CD4-positive, CD25-positive, alpha-beta regulatory T cell (primary cell): ENCODE results near the gene EEF1AKMT2. TPM values are rescaled to one million over a fixed set of nuclear protein-coding genes. Genes with fewer than 3 reads are reported as not detected.
"Not testable (repeated sequence)": the region's sequence is repeated elsewhere in the genome, so short reads cannot be mapped to it uniquely, and the experiment has no call there.

Source experiments
- ATAC-seq, 2 donors: fragments of 150-1000 bp; cut with Tn5 transposase; one replicate each; pipeline ENCODE4 v1.10.0; 2021; ENCODE audit warnings: low read depth in 2 of 2, moderate number of reproducible peaks in 2 of 2, moderate library complexity in 1 of 2
- DNase-seq, 3 donors: peaks; one replicate each; pipeline versions ENCODE4 v3.0.0 to v3.0.0-alpha.2; 2012 to 2022; ENCODE audit warnings: mixed read lengths in 1 of 3
- H3K27ac ChIP-seq: one replicate; pipeline ENCODE4 v1.7.0; 2013; ENCODE audit warnings: mild to moderate bottlenecking, low read length; ENCODE audit not compliant: insufficient read depth, poor library complexity, severe bottlenecking
- H3K27me3 ChIP-seq: one replicate; pipeline ENCODE4 v1.7.0; 2013; ENCODE audit warnings: low read length; ENCODE audit not compliant: control insufficient read depth, insufficient read depth
- H3K36me3 ChIP-seq: one replicate; pipeline ENCODE4 v1.7.0; 2013; ENCODE audit warnings: mild to moderate bottlenecking, low read length, moderate library complexity; ENCODE audit not compliant: control insufficient read depth, insufficient read depth
- H3K4me1 ChIP-seq: 2 replicates; pipeline ENCODE4 v1.7.0; 2013; ENCODE audit warnings: mild to moderate bottlenecking, low read length; ENCODE audit not compliant: insufficient read depth, control insufficient read depth, poor library complexity, severe bottlenecking
- H3K4me3 ChIP-seq: one replicate; pipeline ENCODE4 v1.7.0; 2013; ENCODE audit warnings: low read depth, mild to moderate bottlenecking, low read length, moderate library complexity
- H3K9me3 ChIP-seq, 2 experiments: 1 replicate in 1 of 2; 2 replicates in 1 of 2; pipeline ENCODE4 v1.7.0; 2013; ENCODE audit warnings: low read length in 2 of 2, mild to moderate bottlenecking in 1 of 2, moderate library complexity in 1 of 2; ENCODE audit not compliant: control insufficient read depth in 2 of 2
- H3K27ac Mint-ChIP-seq, 3 donors: one replicate each; pipeline ENCODE4 v1.8.0; 2020 to 2022; ENCODE audit warnings: mild to moderate bottlenecking in 3 of 3, mixed read lengths in 3 of 3, moderate library complexity in 2 of 3
- H3K27me3 Mint-ChIP-seq: one replicate; pipeline ENCODE4 v1.8.0; 2022; ENCODE audit warnings: mild to moderate bottlenecking, mixed read lengths
- H3K36me3 Mint-ChIP-seq: one replicate; pipeline ENCODE4 v1.8.0; 2020; ENCODE audit warnings: mixed read lengths
- H3K4me1 Mint-ChIP-seq, 4 donors: one replicate each; pipeline ENCODE4 v1.8.0; 2020 to 2022; ENCODE audit warnings: mixed read lengths in 4 of 4, mild to moderate bottlenecking in 1 of 4
- H3K4me3 Mint-ChIP-seq, 4 donors: one replicate each; pipeline ENCODE4 v1.8.0; 2020 to 2022; ENCODE audit warnings: mild to moderate bottlenecking in 4 of 4, mixed read lengths in 4 of 4, moderate library complexity in 3 of 4
- H3K9me3 Mint-ChIP-seq, 7 donors: one replicate each; pipeline ENCODE4 v1.8.0; 2020 to 2022; ENCODE audit warnings: mixed read lengths in 7 of 7, mild to moderate bottlenecking in 3 of 7, moderate library complexity in 2 of 7
- polyA plus RNA-seq, 4 donors: library from polyadenylated mRNA; unstranded; fragments of 300-500 nt; fragmentation: Illumina TruSeq; gene quantifications; one replicate each; pipeline ENCODE4 v1.2.3, GENCODE V29; 2021
- total RNA-seq: library from RNA; stranded (reverse); gene quantifications from one replicate; pipeline ENCODE4 v1.2.3, GENCODE V29; 2022

Gene EEF1AKMT2
- total and polyA plus RNA-seq, 5 donors from 2014 or later, result 15.9 to 30.5 (median 25.8) TPM

GRCh38 chr10:124755581-124755980 is 36.1 kb downstream of the EEF1AKMT2 start:
- Mint-ChIP-seq H3K27ac (peak overlapping the region in 1 of 3 donors; percentile 32), H3K27me3 (no peaks in the 10 kb centered on the region), H3K4me3 (no peak overlapping the region), H3K36me3 (peaks cover 17% of the 10 kb centered on the region), H3K4me1 (peaks cover 6 to 14% (median 8%) of the 10 kb centered on the region in 4 donors), H3K9me3 (no peaks in the 10 kb centered on the region)
- no peak overlapping the region for H3K4me3 ChIP-seq
- H3K36me3 ChIP-seq, result peaks cover 24% of the 10 kb centered on the region
- DNase-seq (no peak), ATAC-seq (no peak)
- no peak overlapping the region for H3K27ac ChIP-seq
- H3K9me3 ChIP-seq, result no peaks in the 10 kb centered on the region
- H3K4me1 ChIP-seq, result peaks cover under 1% of the 10 kb centered on the region
- H3K27me3 ChIP-seq, result no peaks in the 10 kb centered on the region

DNA sequence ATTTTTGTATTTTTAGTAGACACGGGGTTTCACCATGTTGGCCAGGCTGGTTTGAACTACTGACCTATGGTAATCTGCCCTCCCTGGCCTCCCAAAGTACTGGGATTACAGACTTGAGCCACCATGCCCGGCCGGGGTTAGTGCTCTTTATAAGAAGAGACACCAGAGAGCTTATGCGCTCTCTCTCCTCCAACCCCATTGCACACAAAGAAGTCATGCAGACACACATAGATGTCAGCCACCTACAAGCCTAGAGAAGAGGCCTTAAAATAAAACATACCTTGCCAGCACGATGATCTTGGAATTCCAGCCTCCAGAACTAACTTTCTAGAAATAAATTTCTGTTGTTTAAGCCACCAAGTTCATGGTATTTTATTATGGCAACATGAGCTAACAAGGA is 37.5 kb downstream of the EEF1AKMT2 start:
- Histone ChIP-seq H3K36me3 (peaks cover 17% of the 10 kb centered on the region), H3K4me1 (peaks cover 3% of the 10 kb centered on the region), H3K4me3 (no peak overlapping the region), H3K27me3 (no peaks in the 10 kb centered on the region), H3K9me3 (no peaks in the 10 kb centered on the region), H3K27ac (no peak overlapping the region)
- Mint-ChIP-seq H3K4me1 (peaks cover 6 to 19% (median 11%) of the 10 kb centered on the region in 4 donors), H3K9me3 (no peaks in the 10 kb centered on the region), H3K27me3 (no peaks in the 10 kb centered on the region), H3K36me3 (peaks cover 14% of the 10 kb centered on the region), H3K4me3 (no peak overlapping the region), H3K27ac (peak overlapping the region in 1 of 3 donors; percentile 70)
- no peak for DNase-seq
- ATAC-seq, result no peak

DNA sequence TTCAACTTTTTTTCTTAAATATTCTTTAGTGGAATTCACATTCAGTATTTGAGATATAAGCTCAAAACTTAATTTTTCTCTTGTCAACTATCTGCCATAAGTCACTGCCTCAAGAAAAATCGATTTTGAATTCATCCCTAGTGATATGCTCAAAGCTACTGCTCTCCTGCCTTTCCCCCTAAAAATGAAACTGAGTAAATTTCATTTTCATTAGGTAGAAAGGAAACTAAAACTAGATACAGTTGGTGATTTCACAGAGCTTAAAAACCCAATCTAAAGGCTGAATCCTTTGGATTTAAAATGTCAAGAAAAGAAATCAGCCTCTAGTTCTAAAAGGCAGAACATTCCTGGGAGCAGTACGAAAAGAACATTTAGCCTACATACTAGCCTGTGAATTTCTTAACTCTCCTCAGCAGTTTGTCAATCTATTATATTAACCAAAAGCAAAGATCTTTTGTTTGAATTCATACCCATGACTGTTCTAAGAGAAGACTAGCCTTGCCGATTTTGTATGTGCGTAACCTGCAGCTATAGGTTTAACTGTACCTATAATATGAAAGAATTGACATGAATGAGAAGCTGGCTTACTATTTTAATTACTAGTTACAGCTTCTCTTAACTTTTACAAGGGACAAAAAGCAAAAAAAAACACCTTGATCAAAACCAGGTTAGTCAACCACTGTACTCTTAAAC is 42.6 kb downstream of the EEF1AKMT2 start:
- H3K4me3 Mint-ChIP-seq, result no peak overlapping the region
- Histone ChIP-seq H3K27me3 (no peaks in the 10 kb centered on the region), H3K27ac (peak overlapping the region; percentile 66), H3K4me3 (no peak overlapping the region), H3K36me3 (no peaks in the 10 kb centered on the region), H3K9me3 (no peaks in the 10 kb centered on the region), H3K4me1 (peaks cover 17% of the 10 kb centered on the region)
- H3K27ac Mint-ChIP-seq, result peak overlapping the region in 2 of 3 donors; percentile 0 to 74
- peaks cover 8 to 35% (median 17%) of the 10 kb centered on the region in 4 donors for H3K4me1 Mint-ChIP-seq
- H3K36me3 Mint-ChIP-seq, result peaks cover under 1% of the 10 kb centered on the region
- H3K9me3 Mint-ChIP-seq, result no peaks in the 10 kb centered on the region
- H3K27me3 Mint-ChIP-seq, result no peaks in the 10 kb centered on the region
- ATAC-seq, result no peak
- peak in 1 of 3 donors; percentile 46 for DNase-seq

GRCh38 chr10:124748166-124748565 is 43.5 kb downstream of the EEF1AKMT2 start:
- Mint-ChIP-seq H3K9me3 (no peaks in the 10 kb centered on the region), H3K4me1 (peaks cover 8 to 35% (median 17%) of the 10 kb centered on the region in 4 donors), H3K27me3 (no peaks in the 10 kb centered on the region), H3K36me3 (no peaks in the 10 kb centered on the region), H3K27ac (no peak overlapping the region), H3K4me3 (peak overlapping the region in 2 of 4 donors; percentile 38 to 58)
- Histone ChIP-seq H3K27ac (no peak overlapping the region), H3K36me3 (no peaks in the 10 kb centered on the region), H3K9me3 (no peaks in the 10 kb centered on the region), H3K4me3 (no peak overlapping the region), H3K4me1 (peaks cover 17% of the 10 kb centered on the region), H3K27me3 (no peaks in the 10 kb centered on the region)
- DNase-seq (no peak), ATAC-seq (no peak)

GRCh38 chr10:124747745-124748144 is 43.9 kb downstream of the EEF1AKMT2 start:
- ATAC-seq, result no peak
- H3K9me3 Mint-ChIP-seq, result no peaks in the 10 kb centered on the region
- Histone ChIP-seq H3K36me3 (no peaks in the 10 kb centered on the region), H3K27me3 (no peaks in the 10 kb centered on the region), H3K27ac (no peak overlapping the region), H3K4me1 (peaks cover 21% of the 10 kb centered on the region), H3K4me3 (no peak overlapping the region), H3K9me3 (no peaks in the 10 kb centered on the region)
- H3K27me3 Mint-ChIP-seq, result no peaks in the 10 kb centered on the region
- H3K4me3 Mint-ChIP-seq, result peak overlapping the region in 1 of 4 donors; percentile 58
- DNase-seq, result no peak
- H3K4me1 Mint-ChIP-seq, result peaks cover 8 to 35% (median 18%) of the 10 kb centered on the region in 4 donors
- H3K27ac Mint-ChIP-seq, result no peak overlapping the region
- H3K36me3 Mint-ChIP-seq, result peaks cover 2% of the 10 kb centered on the region

GRCh38 chr10:124746992-124747391 is 44.7 kb downstream of the EEF1AKMT2 start:
- DNase-seq (no peak), ATAC-seq (no peak)
- no peaks in the 10 kb centered on the region for H3K9me3 ChIP-seq
- H3K4me1 ChIP-seq, result peaks cover 29% of the 10 kb centered on the region
- H3K9me3 Mint-ChIP-seq, result no peaks in the 10 kb centered on the region
- no peaks in the 10 kb centered on the region for H3K27me3 Mint-ChIP-seq
- H3K4me3 Mint-ChIP-seq, result peak overlapping the region in 1 of 4 donors; percentile 0
- peaks cover 5% of the 10 kb centered on the region for H3K36me3 Mint-ChIP-seq
- H3K4me3 ChIP-seq, result no peak overlapping the region
- no peak overlapping the region for H3K27ac Mint-ChIP-seq
- peaks cover 8 to 35% (median 24%) of the 10 kb centered on the region in 4 donors for H3K4me1 Mint-ChIP-seq
- H3K27ac ChIP-seq, result no peak overlapping the region
- H3K27me3 ChIP-seq, result no peaks in the 10 kb centered on the region
- H3K36me3 ChIP-seq, result no peaks in the 10 kb centered on the region

DNA sequence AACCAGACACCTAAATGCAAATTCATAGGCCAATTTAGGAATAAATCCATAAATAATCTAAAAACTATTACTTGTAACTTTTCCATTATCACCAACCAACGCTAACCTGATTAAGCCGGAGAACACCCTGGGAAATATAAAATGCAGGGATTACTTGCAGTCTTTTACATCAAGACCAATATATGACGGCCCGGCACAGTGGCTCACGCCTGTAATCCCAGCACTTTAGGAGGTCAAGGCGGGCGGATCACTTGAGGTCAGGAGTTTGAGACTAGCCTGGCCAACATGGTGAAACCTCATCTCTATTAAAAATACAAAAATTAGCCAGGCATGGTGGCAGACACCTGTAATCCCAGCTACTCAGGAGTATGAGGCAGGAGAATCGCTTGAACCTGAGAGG is 45.2 kb downstream of the EEF1AKMT2 start:
- not testable (repeated sequence) for DNase-seq, H3K4me3 ChIP-seq, H3K36me3 Mint-ChIP-seq, H3K27ac Mint-ChIP-seq, H3K9me3 ChIP-seq, H3K27me3 ChIP-seq, ATAC-seq, H3K27me3 Mint-ChIP-seq, H3K36me3 ChIP-seq, H3K27ac ChIP-seq, H3K9me3 Mint-ChIP-seq
- Mint-ChIP-seq H3K4me3 (peak overlapping the region in 1 of 4 donors; percentile 34), H3K4me1 (peaks cover 8 to 36% (median 27%) of the 10 kb centered on the region in 4 donors)
- peaks cover 34% of the 10 kb centered on the region for H3K4me1 ChIP-seq

DNA sequence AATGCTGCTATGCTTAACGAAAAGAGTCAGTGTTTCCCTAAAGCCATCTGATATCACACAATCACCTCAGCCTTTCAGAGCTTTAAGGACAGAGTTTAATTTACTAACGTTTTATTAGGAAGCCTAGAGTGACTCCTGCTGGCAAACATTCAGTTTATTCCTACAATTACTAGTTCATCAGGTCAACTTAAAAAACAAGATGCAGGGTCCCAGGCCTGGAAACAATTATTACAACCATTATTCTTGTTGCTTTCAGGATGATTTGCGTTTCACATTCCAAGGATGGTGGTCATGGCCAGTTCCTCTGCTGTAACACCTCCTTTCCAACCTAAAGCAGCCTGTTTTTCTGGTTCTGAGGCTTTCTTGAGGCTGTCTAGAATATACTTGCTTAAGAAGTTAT is 46.0 kb downstream of the EEF1AKMT2 start:
- peak overlapping the region; percentile 21 to 88 (median 86) for H3K4me3 Mint-ChIP-seq
- no peaks in the 10 kb centered on the region for H3K36me3 ChIP-seq
- peaks cover 41% of the 10 kb centered on the region for H3K4me1 ChIP-seq
- peak overlapping the region; percentile 75 for H3K4me3 ChIP-seq
- no peak overlapping the region for H3K27ac Mint-ChIP-seq
- no peaks in the 10 kb centered on the region for H3K9me3 Mint-ChIP-seq
- no peak overlapping the region for H3K27ac ChIP-seq
- no peaks in the 10 kb centered on the region for H3K27me3 ChIP-seq
- H3K27me3 Mint-ChIP-seq, result no peaks in the 10 kb centered on the region
- peaks cover 5% of the 10 kb centered on the region for H3K36me3 Mint-ChIP-seq
- peaks cover 12 to 43% (median 33%) of the 10 kb centered on the region in 4 donors for H3K4me1 Mint-ChIP-seq
- no peaks in the 10 kb centered on the region for H3K9me3 ChIP-seq
- no peak for ATAC-seq
- DNase-seq, result peak in 2 of 3 donors; percentile 71 to 80
